GM06990 (cell line): ENCODE results near the gene ARHGAP12.

Experiments used
- DNase-seq: peaks from one replicate; pipeline ENCODE4 v3.0.0-alpha.2; 2011; ENCODE audit not compliant: insufficient read length; ENCODE audit errors: extremely low read depth
- H3K27me3 ChIP-seq: replicated peaks from 2 replicates; pipeline ENCODE4 v1.6.0; 2011; ENCODE audit warnings: low read length; ENCODE audit not compliant: control insufficient read depth, insufficient read depth
- H3K36me3 ChIP-seq: 2 replicates; pipeline ENCODE4 v1.5.1; 2011; ENCODE audit warnings: low read length; ENCODE audit not compliant: control insufficient read depth, insufficient read depth
- H3K4me3 ChIP-seq: replicated peaks from 2 replicates; pipeline ENCODE4 v1.5.1; 2011; ENCODE audit warnings: low read depth, mild to moderate bottlenecking, control low read depth, low read length
- CTCF ChIP-seq: IDR thresholded peaks from 2 replicates; pipeline ENCODE4 v1.5.1; 2011; ENCODE audit warnings: low read length, control low read depth, mild to moderate bottlenecking, inconsistent platforms; ENCODE audit not compliant: insufficient read depth, poor library complexity, severe bottlenecking

The ARHGAP12 gene

GRCh38 chr10:31910016-31910415, 18.6 kb downstream of the ARHGAP12 start:
- Histone ChIP-seq H3K36me3 (no peaks in the 10 kb centered on the region; the same call in 1 of the 2 replicates), H3K4me3 (no peak overlapping the region), H3K27me3 (no peaks in the 10 kb centered on the region)
- DNase-seq = no peak
- TF ChIP-seq CTCF = no peak

- DNase-seq = no peak
- H3K27me3 ChIP-seq = no peaks in the 10 kb centered on the region
- H3K4me3 ChIP-seq = no peak overlapping the region
- TF ChIP-seq CTCF = no peak
- no peaks in the 10 kb centered on the region; the same call in 1 of the 2 replicates for H3K36me3 ChIP-seq
Measured at GRCh38 chr10:31908157-31908556, 20.5 kb downstream of the ARHGAP12 start.

- no peak for TF ChIP-seq CTCF
- H3K4me3 ChIP-seq = no peak overlapping the region
- H3K36me3 ChIP-seq = no peaks in the 10 kb centered on the region; the same call in none of the 2 replicates
- no peaks in the 10 kb centered on the region for H3K27me3 ChIP-seq
- DNase-seq = no peak
Measured at GRCh38 chr10:31906039-31906438, 22.6 kb downstream of the ARHGAP12 start.

- H3K27me3 ChIP-seq = no peaks in the 10 kb centered on the region
- DNase-seq = no peak
- no peaks in the 10 kb centered on the region; the same call in none of the 2 replicates for H3K36me3 ChIP-seq
- no peak for TF ChIP-seq CTCF
- no peak overlapping the region for H3K4me3 ChIP-seq
Measured at GRCh38 chr10:31905586-31905985, 23.0 kb downstream of the ARHGAP12 start.

GRCh38 chr10:31902625-31903024, 26.0 kb downstream of the ARHGAP12 start:
- Histone ChIP-seq H3K4me3 (no peak overlapping the region), H3K27me3 (no peaks in the 10 kb centered on the region), H3K36me3 (no peaks in the 10 kb centered on the region; the same call in none of the 2 replicates)
- TF ChIP-seq CTCF = no peak
- DNase-seq = no peak

GRCh38 chr10:31897506-31897905, 31.1 kb downstream of the ARHGAP12 start:
- Histone ChIP-seq H3K4me3 (no peak overlapping the region), H3K27me3 (no peaks in the 10 kb centered on the region), H3K36me3 (no peaks in the 10 kb centered on the region; the same call in 1 of the 2 replicates)
- no peak for DNase-seq
- TF ChIP-seq CTCF = no peak
